Activated CD8-positive, alpha-beta memory T cell treated with anti-CD3 and anti-CD28 coated beads, Interleukin-2, amount 50 U/mL, for 48 hours (primary cell): ENCODE measurements around the gene AKAP8.
A peak's percentile ranks its signal among the peaks of the same experiment; 100 is the strongest.
"Not testable (repeated sequence)": the region's sequence is repeated elsewhere in the genome, so short reads cannot be mapped to it uniquely, and the experiment has no call there.

Experiments
- DNase-seq: peaks from one replicate; pipeline ENCODE4 v3.0.0-alpha.2; 2020

The AKAP8 gene

DNA sequence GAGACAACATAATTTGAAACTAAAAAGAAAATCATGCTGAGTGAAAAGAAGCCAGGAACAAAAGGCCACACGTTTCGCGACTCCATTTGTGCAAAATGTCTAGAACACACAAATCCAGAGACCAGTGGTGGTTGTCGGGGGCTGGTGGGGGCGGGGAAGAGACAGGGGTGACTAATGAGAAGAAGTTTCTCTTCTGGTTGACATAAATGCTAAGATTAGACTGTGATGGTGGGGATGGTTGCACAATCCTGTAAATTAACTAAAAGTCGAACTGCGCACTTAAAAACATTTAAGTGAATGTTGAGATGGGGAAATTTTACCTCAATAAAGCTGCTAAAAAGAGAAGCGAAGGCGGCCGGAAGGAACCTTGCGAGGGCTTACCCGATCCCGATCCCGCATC, 7.1 kb downstream of the AKAP8 start:
- DNase-seq: no peak

DNA sequence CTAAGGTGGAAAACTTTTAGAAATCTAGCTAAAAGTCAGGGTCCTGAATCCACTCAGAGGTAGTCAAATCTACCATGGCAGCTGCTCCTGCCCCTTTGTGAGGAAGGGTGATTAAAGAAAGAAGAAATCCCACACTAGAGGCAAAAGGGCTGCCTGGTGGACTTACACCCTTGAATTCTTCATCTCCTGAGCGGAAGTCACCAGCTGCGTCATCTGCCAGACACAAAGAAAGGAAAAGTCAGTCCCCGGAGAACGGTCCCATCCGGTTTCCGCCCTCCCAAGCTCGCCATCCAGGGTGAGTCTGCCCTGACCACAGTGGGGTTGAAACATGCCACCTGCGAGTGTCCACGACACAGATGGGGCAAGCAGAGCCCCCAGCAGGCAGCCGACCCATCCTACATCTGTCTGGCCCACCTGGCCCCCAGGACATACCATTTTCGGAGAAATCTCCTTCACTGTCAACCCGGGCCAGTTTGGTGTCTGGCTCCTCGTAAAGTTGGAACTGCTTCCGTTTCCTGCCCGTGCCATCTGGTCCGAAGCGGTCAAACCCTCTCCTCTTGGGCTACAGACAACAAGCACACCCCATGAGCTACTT, 7.7 kb downstream of the AKAP8 start:
- DNase-seq: no peak

DNA sequence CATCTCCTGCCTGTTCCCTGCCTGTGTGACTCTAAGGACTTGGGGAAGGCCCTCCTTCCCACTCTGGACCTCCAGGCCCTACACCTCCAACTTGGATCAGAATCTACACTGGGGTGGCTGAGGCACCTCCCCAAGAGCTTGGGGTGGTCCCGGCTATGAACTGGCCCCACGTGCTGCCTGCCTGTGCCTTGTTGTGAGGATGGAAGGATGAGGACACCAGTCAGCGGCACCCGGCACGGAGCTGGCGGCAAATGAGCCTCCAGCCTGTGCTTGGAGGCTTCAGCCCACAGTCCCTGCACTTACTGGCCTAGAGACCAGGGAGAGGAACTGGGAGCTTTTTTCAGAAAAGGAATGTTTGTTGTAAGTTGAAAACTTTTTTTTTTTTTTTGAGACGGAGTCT, 8.5 kb downstream of the AKAP8 start:
- no peak for DNase-seq

GRCh38 chr19:15369594-15369891, 10.0 kb downstream of the AKAP8 start:
- no peak for DNase-seq

- DNase-seq: no peak
These were observed 10.6 kb downstream of the AKAP8 start for GRCh38 chr19:15368798-15369593.

- no peak for DNase-seq
These were observed 11.4 kb downstream of the AKAP8 start for GRCh38 chr19:15368051-15368632.

GRCh38 chr19:15367439-15367838, 12.1 kb downstream of the AKAP8 start:
- no peak for DNase-seq

DNA sequence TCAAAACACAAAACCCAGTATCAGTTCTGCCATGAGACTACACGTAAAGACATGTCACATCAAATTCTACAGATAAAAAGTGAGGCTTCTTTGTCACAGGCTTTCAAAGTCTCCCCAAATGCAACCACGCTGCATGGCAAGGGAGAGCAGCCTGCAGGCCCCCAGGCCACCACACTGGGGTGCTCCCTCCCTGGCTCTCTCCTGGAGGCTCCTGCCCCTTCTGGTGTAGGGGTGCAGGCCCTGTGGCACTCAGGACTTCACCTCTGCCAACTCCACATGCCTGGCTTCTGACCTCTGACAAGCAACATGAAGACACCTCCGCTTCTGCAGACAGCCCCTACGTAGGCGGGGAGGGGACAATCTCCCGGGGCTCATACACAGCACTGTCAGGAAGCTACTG, 14.3 kb downstream of the AKAP8 start:
- DNase-seq: no peak

- DNase-seq: not testable (repeated sequence)
These were observed 15.8 kb downstream of the AKAP8 start for GRCh38 chr19:15363791-15364190.

GRCh38 chr19:15363048-15363447, 16.5 kb downstream of the AKAP8 start:
- not testable (repeated sequence) for DNase-seq

DNA sequence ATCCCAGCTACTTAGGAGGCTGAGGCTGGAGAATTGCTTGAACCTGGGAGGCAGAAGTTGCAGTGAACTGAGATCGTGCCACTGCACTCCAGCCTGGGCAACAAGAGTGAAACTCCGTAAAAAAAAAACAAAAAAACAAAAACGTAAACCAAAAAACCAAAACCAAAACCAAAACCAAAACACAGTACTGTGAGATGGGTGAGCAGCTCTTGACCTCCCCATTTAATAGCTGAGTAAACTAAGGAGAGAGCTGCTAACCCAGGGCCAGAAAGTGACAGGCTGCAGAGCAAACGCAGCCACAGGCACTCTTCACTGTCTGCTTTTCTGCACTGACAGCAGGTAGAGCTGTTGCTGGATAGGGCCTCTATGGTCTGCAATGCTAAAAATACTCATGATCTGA, 19.6 kb downstream of the AKAP8 start:
- not testable (repeated sequence) for DNase-seq

- DNase-seq: no peak
These were observed 20.7 kb downstream of the AKAP8 start for GRCh38 chr19:15358918-15359317.

GRCh38 chr19:15357906-15358305, 21.7 kb downstream of the AKAP8 start:
- DNase-seq: no peak

- DNase-seq: no peak
These were observed 24.9 kb downstream of the AKAP8 start for GRCh38 chr19:15354566-15355296.

DNA sequence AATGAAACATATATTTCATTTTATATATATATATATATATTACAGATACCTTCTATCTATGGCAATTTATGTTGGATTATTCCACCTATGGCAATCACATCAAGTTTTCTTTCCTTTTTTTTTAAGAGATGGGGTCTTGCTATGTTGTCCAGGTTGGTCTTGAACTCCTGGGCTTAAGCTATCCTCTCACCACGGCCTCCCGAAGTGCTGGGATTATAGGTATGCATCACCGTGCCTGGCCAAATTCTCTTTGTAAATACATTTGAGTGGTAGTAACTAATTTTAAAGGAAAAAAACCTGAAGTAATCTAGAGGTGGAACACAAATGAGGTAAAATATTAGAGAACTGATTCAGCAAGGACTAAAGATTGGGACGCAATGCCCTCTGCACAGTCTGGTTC, 25.7 kb downstream of the AKAP8 start:
- no peak for DNase-seq

DNA sequence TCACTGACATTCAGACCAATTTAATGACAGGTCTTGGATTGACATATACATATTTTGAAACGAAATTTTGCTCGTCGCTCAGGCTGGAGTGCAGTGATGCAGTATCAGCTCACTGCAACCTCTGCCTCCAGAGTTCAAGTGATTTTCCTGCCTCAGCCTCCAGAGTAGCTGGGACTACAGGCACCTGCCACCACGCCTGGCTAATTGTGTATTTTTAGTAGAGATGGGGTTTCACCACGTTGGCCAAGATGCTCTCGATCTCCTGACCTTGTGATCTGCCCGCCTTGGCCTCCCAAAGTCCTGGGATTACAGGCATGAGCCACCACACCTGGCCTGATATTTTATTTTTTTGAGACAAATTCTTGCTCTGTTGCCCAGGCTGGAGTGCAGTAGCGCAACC, 27.1 kb downstream of the AKAP8 start:
- not testable (repeated sequence) for DNase-seq

GRCh38 chr19:15341328-15341727, 38.3 kb downstream of the AKAP8 start:
- DNase-seq: not testable (repeated sequence)

DNA sequence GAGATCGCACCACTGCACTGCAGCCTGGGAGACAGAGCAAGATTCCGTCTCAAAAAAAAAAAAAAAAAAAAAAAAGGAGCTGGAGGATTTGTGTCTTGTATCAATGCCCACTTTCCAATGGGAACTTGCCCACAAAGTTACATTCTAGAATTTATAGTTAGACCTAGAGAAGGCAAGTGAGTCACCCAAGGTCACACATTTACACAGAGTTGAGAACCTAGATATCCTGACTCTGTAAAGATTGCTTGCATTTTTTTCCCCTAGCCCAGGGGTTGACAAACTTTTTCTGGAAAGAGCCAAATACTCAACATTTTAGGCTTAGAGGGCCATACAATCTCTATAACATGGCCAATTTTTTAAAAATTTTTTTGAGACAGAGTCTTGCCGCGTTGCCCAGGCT, 39.5 kb downstream of the AKAP8 start:
- DNase-seq: no peak

- no peak for DNase-seq
These were observed 42.4 kb downstream of the AKAP8 start for GRCh38 chr19:15337202-15337601.

- DNase-seq: not testable (repeated sequence)
These were observed 43.6 kb downstream of the AKAP8 start for GRCh38 chr19:15335992-15336391.

GRCh38 chr19:15332311-15332996, 47.1 kb downstream of the AKAP8 start, which contains the start of gene BRD4:
TSS of gene BRD4 (minus strand) at chr19:15332539. CDS start at chr19:15273099, 59,440 bp downstream.
- peak; percentile 92 for DNase-seq

DNA sequence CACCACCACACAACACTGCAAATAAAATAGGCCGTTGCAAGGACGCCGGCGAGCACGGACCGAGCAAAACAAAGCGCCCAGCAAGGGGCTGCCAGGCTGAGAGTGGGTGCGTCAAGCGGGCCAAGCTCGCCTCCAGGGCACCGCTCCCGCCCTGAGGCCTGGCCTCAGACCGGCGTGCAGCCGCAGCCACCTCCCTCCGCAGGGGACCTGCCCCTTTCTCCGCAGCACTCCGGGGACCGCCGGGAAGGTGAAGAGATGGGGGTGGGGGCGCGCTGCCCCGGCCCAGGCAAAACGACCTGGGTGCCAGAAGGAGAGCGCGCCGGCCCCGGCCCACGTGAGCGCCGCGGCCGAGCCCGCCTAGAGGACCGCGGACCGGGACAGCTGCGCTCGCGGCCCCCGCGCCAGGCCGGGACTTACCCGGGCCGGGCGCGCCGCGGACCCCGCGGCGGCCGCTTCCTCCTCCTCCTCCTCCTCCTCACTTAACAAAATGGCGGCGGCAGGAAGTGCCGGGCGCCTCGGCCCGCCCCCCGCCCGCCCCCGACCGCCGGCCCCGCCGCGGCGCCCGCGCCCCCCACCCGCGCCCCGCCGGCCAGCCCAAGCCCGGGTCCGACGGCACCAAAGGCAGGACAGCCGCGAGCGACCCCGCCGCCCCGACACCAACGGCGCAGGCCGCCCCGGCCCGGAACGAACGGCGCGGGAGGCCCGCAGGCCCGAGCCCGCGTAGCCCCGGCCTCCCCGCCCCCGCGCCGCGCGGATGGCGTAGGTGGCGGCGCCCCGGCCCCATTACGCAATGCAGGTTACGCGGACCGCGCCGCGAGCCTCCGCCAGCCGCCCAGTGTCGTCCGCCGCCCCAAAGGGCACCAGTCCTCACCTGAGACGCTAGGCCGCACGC, 47.9 kb downstream of the AKAP8 start:
- peak; percentile 85 for DNase-seq
